Peyer's patch (tissue), 4 donors: ENCODE data around the gene CFAP61.

Experiments used
- CTCF ChIP-seq, 6 experiments: fragments of 450-650 bp in 4 of 6; fragments of 200-600 bp in 2 of 6; sonication (generic) in 1 of 6; IDR thresholded peaks; one replicate each; pipeline ENCODE4 v1.5.1; 2017 to 2019; ENCODE audit warnings: antibody characterized with exemption in 6 of 6, mild to moderate bottlenecking in 3 of 6, moderate library complexity in 1 of 6
- POLR2A ChIP-seq, 2 donors: fragments of 450-650 bp; IDR thresholded peaks; one replicate each; pipeline ENCODE4 v1.5.1; 2017; ENCODE audit warnings: antibody characterized with exemption in 2 of 2, mild to moderate bottlenecking in 2 of 2, moderate library complexity in 2 of 2

- TF ChIP-seq CTCF (IDR thresholded peaks at IDR 0.05) (no peak), POLR2A (IDR thresholded peaks at IDR 0.05) (no peak)
Measured at GRCh38 chr20:20005342-20005741, 47.0 kb upstream of the CFAP61 start.
